Measurements from ENCODE around the gene BCKDHA. TPM values are rescaled to one million over a fixed set of nuclear protein-coding genes. Genes with fewer than 3 reads are reported as not detected.
A peak's percentile ranks its signal among the peaks of the same experiment; 100 is the strongest.

Gene BCKDHA
- total RNA-seq, 4 donors from 2014 or later = 18.2 to 36.7 (median 21.6) TPM

DNA sequence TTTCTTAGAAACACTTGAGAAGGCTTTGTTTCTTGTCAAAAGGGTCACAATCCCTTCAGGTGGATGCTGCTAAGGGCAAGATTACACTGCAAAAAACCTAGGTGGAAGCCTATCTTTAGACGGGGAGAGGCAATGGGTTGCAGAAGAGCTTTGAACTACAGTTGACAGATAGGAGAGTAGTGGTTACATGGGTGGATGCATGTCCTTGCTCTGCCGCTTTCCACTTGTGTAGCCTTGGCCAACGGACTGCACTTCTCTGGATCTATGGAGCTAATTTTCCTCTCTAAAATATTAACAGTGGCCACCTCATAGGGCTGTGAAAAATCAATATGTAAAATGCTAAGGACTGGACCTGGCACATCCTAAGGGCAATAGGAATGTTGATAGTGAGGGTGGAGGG is 980 bp downstream of the BCKDHA start:
- H3K27ac ChIP-seq = peak overlapping the region in 1 of 2 donors; percentile 12
- intact Hi-C loops (cut with DNase I; ENCODE audit: low total_unique reads) = no loop called here

DNA sequence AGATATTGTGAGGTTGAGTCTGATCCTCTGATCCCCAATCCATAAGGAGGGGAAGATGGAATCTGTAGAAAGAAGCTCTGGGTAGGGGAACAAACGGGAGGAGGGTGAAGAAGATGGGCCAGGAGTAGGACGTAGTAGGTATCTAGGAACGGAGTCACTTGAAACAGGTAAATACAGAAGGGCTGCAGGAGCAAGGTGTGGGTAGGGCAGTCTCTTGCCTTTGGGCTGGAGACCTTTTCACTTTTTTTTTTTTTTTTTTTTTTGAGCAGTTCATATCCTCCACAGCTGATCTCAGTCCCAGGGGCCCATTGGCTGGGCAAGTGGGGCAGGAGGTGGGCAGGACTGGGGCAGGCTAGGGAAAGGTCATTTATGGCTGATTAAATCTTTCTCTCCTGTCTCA is 1.5 kb downstream of the BCKDHA start:
- no peak for DNase-seq
- H3K27me3 ChIP-seq = no peaks in the 10 kb centered on the region
- no peaks in the 10 kb centered on the region for H3K36me3 ChIP-seq
- no peaks in the 10 kb centered on the region for H3K9me3 ChIP-seq
- no peak overlapping the region for H3K27ac ChIP-seq
- intact Hi-C loops (cut with DNase I; ENCODE audit: low total_unique reads) = no loop called here
- TF ChIP-seq, protein P1, sequence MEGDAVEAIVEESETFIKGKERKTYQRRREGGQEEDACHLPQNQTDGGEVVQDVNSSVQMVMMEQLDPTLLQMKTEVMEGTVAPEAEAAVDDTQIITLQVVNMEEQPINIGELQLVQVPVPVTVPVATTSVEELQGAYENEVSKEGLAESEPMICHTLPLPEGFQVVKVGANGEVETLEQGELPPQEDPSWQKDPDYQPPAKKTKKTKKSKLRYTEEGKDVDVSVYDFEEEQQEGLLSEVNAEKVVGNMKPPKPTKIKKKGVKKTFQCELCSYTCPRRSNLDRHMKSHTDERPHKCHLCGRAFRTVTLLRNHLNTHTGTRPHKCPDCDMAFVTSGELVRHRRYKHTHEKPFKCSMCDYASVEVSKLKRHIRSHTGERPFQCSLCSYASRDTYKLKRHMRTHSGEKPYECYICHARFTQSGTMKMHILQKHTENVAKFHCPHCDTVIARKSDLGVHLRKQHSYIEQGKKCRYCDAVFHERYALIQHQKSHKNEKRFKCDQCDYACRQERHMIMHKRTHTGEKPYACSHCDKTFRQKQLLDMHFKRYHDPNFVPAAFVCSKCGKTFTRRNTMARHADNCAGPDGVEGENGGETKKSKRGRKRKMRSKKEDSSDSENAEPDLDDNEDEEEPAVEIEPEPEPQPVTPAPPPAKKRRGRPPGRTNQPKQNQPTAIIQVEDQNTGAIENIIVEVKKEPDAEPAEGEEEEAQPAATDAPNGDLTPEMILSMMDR (IDR thresholded peaks at IDR 0.05) = no peak
- TF ChIP-seq POLR2A (IDR thresholded peaks at IDR 0.05) = no peak
- no peak overlapping the region for H3K4me3 ChIP-seq
- H3K4me1 ChIP-seq = peaks cover 0 to 6% of the 10 kb centered on the region in 2 donors

More for the DNA sequence above, 980 bp downstream of the BCKDHA start:
- Histone ChIP-seq H3K4me3 (peak overlapping the region; percentile 89 to 98), H3K9me3 (no peaks in the 10 kb centered on the region), H3K4me1 (peaks cover 0 to 6% of the 10 kb centered on the region in 2 donors), H3K27me3 (no peaks in the 10 kb centered on the region), H3K36me3 (no peaks in the 10 kb centered on the region)
- DNase-seq = no peak
- TF ChIP-seq, protein P1 (IDR thresholded peaks at IDR 0.05) = no peak
- TF ChIP-seq POLR2A (IDR thresholded peaks at IDR 0.05) = no peak

DNA sequence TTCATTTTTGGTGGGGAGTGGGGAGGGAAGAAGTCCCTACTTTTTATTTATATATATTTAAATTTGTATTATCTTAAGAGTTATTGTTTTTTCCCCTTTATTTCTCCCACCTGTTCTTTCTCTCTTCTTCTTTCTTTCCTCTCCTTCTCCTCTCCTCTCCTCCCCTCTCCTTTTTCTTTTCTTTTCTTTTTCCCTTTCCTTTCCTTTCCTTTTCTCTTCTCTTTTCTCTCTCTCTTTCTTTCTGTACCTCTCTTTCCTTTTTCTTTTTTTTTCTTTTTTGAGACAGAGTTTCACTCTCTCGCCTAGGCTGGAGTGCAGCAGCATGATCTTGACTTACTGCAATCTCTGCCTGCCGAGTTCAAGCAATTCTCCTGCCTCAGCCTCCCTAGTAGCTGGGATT is 1.9 kb downstream of the BCKDHA start:
- intact Hi-C loops (cut with DNase I; ENCODE audit: low total_unique reads) = no loop called here
- Histone ChIP-seq H3K27me3 (no peaks in the 10 kb centered on the region), H3K36me3 (no peaks in the 10 kb centered on the region), H3K9me3 (no peaks in the 10 kb centered on the region), H3K4me1 (peaks cover 0 to 6% of the 10 kb centered on the region in 2 donors), H3K4me3 (no peak overlapping the region), H3K27ac (no peak overlapping the region)
- no peak for DNase-seq
- TF ChIP-seq, protein P1 (IDR thresholded peaks at IDR 0.05) = no peak
- no peak for TF ChIP-seq POLR2A (IDR thresholded peaks at IDR 0.05)

GRCh38 chr19:41401483-41401882 is 3.9 kb downstream of the BCKDHA start:
- no peak for DNase-seq
- no peaks in the 10 kb centered on the region for H3K36me3 ChIP-seq
- peaks cover 0 to 6% of the 10 kb centered on the region in 2 donors for H3K4me1 ChIP-seq
- intact Hi-C loops (cut with DNase I; ENCODE audit: low total_unique reads) = no loop called here
- H3K9me3 ChIP-seq = no peaks in the 10 kb centered on the region
- TF ChIP-seq POLR2A (IDR thresholded peaks at IDR 0.05) = no peak
- TF ChIP-seq, protein P1 (IDR thresholded peaks at IDR 0.05) = no peak
- H3K27me3 ChIP-seq = no peaks in the 10 kb centered on the region
- H3K27ac ChIP-seq = no peak overlapping the region
- H3K4me3 ChIP-seq = no peak overlapping the region

GRCh38 chr19:41402010-41402409 is 4.4 kb downstream of the BCKDHA start:
- H3K27me3 ChIP-seq = no peaks in the 10 kb centered on the region

More at GRCh38 chr19:41402010-41402409, 4.4 kb downstream of the BCKDHA start:
- intact Hi-C loops (cut with DNase I; ENCODE audit: low total_unique reads) = no loop called here
- Histone ChIP-seq H3K9me3 (no peaks in the 10 kb centered on the region), H3K4me1 (peaks cover 0 to 6% of the 10 kb centered on the region in 2 donors), H3K4me3 (no peak overlapping the region), H3K36me3 (no peaks in the 10 kb centered on the region), H3K27ac (no peak overlapping the region)
- no peak for DNase-seq
- TF ChIP-seq POLR2A (IDR thresholded peaks at IDR 0.05) = no peak
- TF ChIP-seq, protein P1 (IDR thresholded peaks at IDR 0.05) = no peak
